ENCODE measurements around the gene RIMS3.
"Not testable (repeated sequence)": the region's sequence is repeated elsewhere in the genome, so short reads cannot be mapped to it uniquely, and the experiment has no call there.

Gene RIMS3

GRCh38 chr1:40665335-40666171, at the start of gene RIMS3:
Gene RIMS3 (minus strand): TSS chr1:40665682. CDS start chr1:40641925, 23,757 bp downstream.
- no peak for DNase-seq

- no peak for DNase-seq
Observed at GRCh38 chr1:40712997-40713396, 47.5 kb upstream of the RIMS3 start.

- DNase-seq = no peak
Observed at GRCh38 chr1:40712405-40712944, 47.0 kb upstream of the RIMS3 start.

- no peak for DNase-seq
Observed at GRCh38 chr1:40711465-40712404, 46.3 kb upstream of the RIMS3 start.

- DNase-seq = no peak
Observed at GRCh38 chr1:40710581-40711315, 45.3 kb upstream of the RIMS3 start.

GRCh38 chr1:40709802-40710278, 44.4 kb upstream of the RIMS3 start:
- no peak for DNase-seq

- DNase-seq = peak; percentile 88
Observed at GRCh38 chr1:40709100-40709801, 43.8 kb upstream of the RIMS3 start.

GRCh38 chr1:40708750-40709099, 43.2 kb upstream of the RIMS3 start:
- DNase-seq = peak; percentile 85

GRCh38 chr1:40706626-40707025, 41.1 kb upstream of the RIMS3 start:
- DNase-seq = no peak

- DNase-seq = no peak
Observed at GRCh38 chr1:40704817-40705733, 39.6 kb upstream of the RIMS3 start.

GRCh38 chr1:40703316-40703715, 37.8 kb upstream of the RIMS3 start:
- DNase-seq = no peak

- DNase-seq = not testable (repeated sequence)
Observed at GRCh38 chr1:40702810-40703209, 37.3 kb upstream of the RIMS3 start.

- DNase-seq = no peak
Observed at GRCh38 chr1:40701684-40702083, 36.2 kb upstream of the RIMS3 start.

GRCh38 chr1:40699787-40700186, 34.3 kb upstream of the RIMS3 start:
- no peak for DNase-seq

- no peak for DNase-seq
Observed at GRCh38 chr1:40697436-40697835, 32.0 kb upstream of the RIMS3 start.

- no peak for DNase-seq
Observed at GRCh38 chr1:40696294-40696693, 30.8 kb upstream of the RIMS3 start.

GRCh38 chr1:40694353-40694874, 28.9 kb upstream of the RIMS3 start:
- DNase-seq = no peak

- no peak for DNase-seq
Observed at GRCh38 chr1:40693425-40693824, 27.9 kb upstream of the RIMS3 start.

GRCh38 chr1:40692429-40692895, 27.0 kb upstream of the RIMS3 start:
- no peak for DNase-seq
